Cerebellar cortex (tissue), 1 donor: ENCODE data around the gene PLSCR3.

Source experiments
- DNase-seq: peaks from one replicate; pipeline ENCODE4 v3.0.0-alpha.2; 2015; ENCODE audit warnings: low spot score

The PLSCR3 gene

GRCh38 chr17:7405350-7406234 is 11.3 kb upstream of the PLSCR3 start:
- DNase-seq = peak; percentile 33

GRCh38 chr17:7404737-7405349 is 10.5 kb upstream of the PLSCR3 start:
- no peak for DNase-seq

GRCh38 chr17:7403977-7404736 is 9.8 kb upstream of the PLSCR3 start, which contains the start of gene TMEM256:
Gene TMEM256, minus strand, starts transcription at chr17:7404097. Its CDS starts 13 bp downstream, at chr17:7404084.
- peak; percentile 100 for DNase-seq

GRCh38 chr17:7403727-7403976 is 9.3 kb upstream of the PLSCR3 start:
- no peak for DNase-seq

- no peak for DNase-seq
Observed at GRCh38 chr17:7403043-7403726, 8.9 kb upstream of the PLSCR3 start.

- DNase-seq = no peak
Observed at GRCh38 chr17:7398612-7399011, 4.3 kb upstream of the PLSCR3 start.

- no peak for DNase-seq
Observed at GRCh38 chr17:7396147-7396546, 1.8 kb upstream of the PLSCR3 start.

GRCh38 chr17:7393613-7394451 is 493 bp downstream of the PLSCR3 start:
- DNase-seq = no peak

- no peak for DNase-seq
Observed at GRCh38 chr17:7392696-7393612, 1.4 kb downstream of the PLSCR3 start.

GRCh38 chr17:7391307-7391706 is 3.0 kb downstream of the PLSCR3 start:
- DNase-seq = no peak

- no peak for DNase-seq
Observed at GRCh38 chr17:7389924-7390910, 4.1 kb downstream of the PLSCR3 start.

- DNase-seq = no peak
Observed at GRCh38 chr17:7388856-7389255, 5.5 kb downstream of the PLSCR3 start.

GRCh38 chr17:7384489-7385081 is 9.7 kb downstream of the PLSCR3 start:
- no peak for DNase-seq

GRCh38 chr17:7383742-7384488 is 10.4 kb downstream of the PLSCR3 start:
- DNase-seq = peak; percentile 70

- no peak for DNase-seq
Observed at GRCh38 chr17:7383371-7383741, 11.0 kb downstream of the PLSCR3 start.

- no peak for DNase-seq
Observed at GRCh38 chr17:7382901-7383300, 11.4 kb downstream of the PLSCR3 start.

- peak; percentile 55 for DNase-seq
Observed at GRCh38 chr17:7380855-7381683, 13.3 kb downstream of the PLSCR3 start, which contains the start of gene TNK1. Gene TNK1, plus strand, starts transcription at chr17:7381089. Its CDS starts 1,838 bp downstream, at chr17:7382927.
